Kidney (tissue), 14 donors: ENCODE results near the gene DSN1. TPM values are rescaled to one million over a fixed set of nuclear protein-coding genes. Genes with fewer than 3 reads are reported as not detected.

Source experiments
- DNase-seq, 5 donors: peaks; one replicate each; pipeline ENCODE4 v3.0.0-alpha.2; 2013 to 2020
- FAIRE-seq: peaks from 2 replicates; lab custom pipeline; 2012; peaks lifted over from hg19 to GRCh38; lab: Jason Lieb, UNC
- H3K27ac ChIP-seq, 2 donors: one replicate each; pipeline ENCODE4 v1.7.0; 2013; ENCODE audit warnings: low read depth in 2 of 2, low read length in 2 of 2, inconsistent platforms in 1 of 2
- H3K27me3 ChIP-seq: one replicate; pipeline ENCODE4 v1.7.1; 2013; ENCODE audit warnings: low read length, inconsistent platforms; ENCODE audit not compliant: control insufficient read depth, insufficient read depth
- H3K36me3 ChIP-seq, 3 donors: one replicate each; pipeline versions ENCODE4 v1.7.0 to v1.7.1; 2013; ENCODE audit warnings: low read length in 3 of 3, control low read depth in 1 of 3, inconsistent platforms in 1 of 3; ENCODE audit not compliant: insufficient read depth in 3 of 3, control insufficient read depth in 2 of 3
- H3K4me1 ChIP-seq, 3 donors: one replicate each; pipeline versions ENCODE4 v1.7.0 to v1.7.1; 2013; ENCODE audit warnings: low read length in 3 of 3, inconsistent platforms in 1 of 3, low read depth in 1 of 3; ENCODE audit not compliant: control insufficient read depth in 2 of 3, insufficient read depth in 2 of 3
- H3K4me3 ChIP-seq, 3 donors: one replicate each; pipeline versions ENCODE4 v1.7.0 to v1.8.1; 2013; ENCODE audit warnings: low read length in 3 of 3, control low read depth in 1 of 3, inconsistent platforms in 1 of 3
- H3K9ac ChIP-seq, 3 donors: one replicate each; pipeline versions ENCODE4 v1.7.0 to v1.7.1; 2013; ENCODE audit warnings: low read length in 3 of 3, control low read depth in 1 of 3, inconsistent platforms in 1 of 3
- H3K9me3 ChIP-seq, 3 donors: one replicate each; pipeline versions ENCODE4 v1.7.0 to v1.7.1; 2013; ENCODE audit warnings: low read length in 3 of 3, control low read depth in 1 of 3, inconsistent platforms in 1 of 3; ENCODE audit not compliant: control insufficient read depth in 2 of 3, insufficient read depth in 1 of 3
- intact Hi-C: fragments of 100-400 bp; cut with DNase I; formaldehyde crosslinking; loops from one replicate; pipeline ENCODE4 v1.11.1; 2022
- polyA plus RNA-seq: library from polyadenylated mRNA; stranded (reverse); fragments of 350-450 nt; fragmentation: Illumina TruSeq; extraction: RNeasy Lipid Tissue Mini Kit (QIAGEN cat#74804); gene quantifications from one replicate; pipeline ENCODE4 v1.2.3, GENCODE V29; 2014; ENCODE audit warnings: low read depth, low replicate concordance; ENCODE audit not compliant: insufficient read depth
- total RNA-seq: library from RNA; stranded (reverse); fragmentation: NEBNext Ultra II Directional; extraction: Animal tissue kit (Norgen Biotek cat#: 25700); gene quantifications from one replicate; pipeline ENCODE4 v1.2.1, GENCODE V29; 2021
- TF ChIP-seq, protein P1 (sequence below): IDR thresholded peaks from 3 replicates; pipeline ENCODE4 v1.5.1; 2012; ENCODE audit warnings: mild to moderate bottlenecking, moderate library complexity, borderline replicate concordance; ENCODE audit not compliant: insufficient read depth; ENCODE audit errors: extremely low read depth
- donor health status: control.
- donor health status: control.
- donor health status: control.
- donor health status: control.
- donor health status: control.
- donor health status: DM: yes; HTN: yes; CAD: no.
- donor health status: Normal renal cell carcinoma (clear cell type).

The DSN1 gene
- total and polyA plus RNA-seq, 2 donors from 2014 or later: 6.0 to 8.3 TPM

DNA sequence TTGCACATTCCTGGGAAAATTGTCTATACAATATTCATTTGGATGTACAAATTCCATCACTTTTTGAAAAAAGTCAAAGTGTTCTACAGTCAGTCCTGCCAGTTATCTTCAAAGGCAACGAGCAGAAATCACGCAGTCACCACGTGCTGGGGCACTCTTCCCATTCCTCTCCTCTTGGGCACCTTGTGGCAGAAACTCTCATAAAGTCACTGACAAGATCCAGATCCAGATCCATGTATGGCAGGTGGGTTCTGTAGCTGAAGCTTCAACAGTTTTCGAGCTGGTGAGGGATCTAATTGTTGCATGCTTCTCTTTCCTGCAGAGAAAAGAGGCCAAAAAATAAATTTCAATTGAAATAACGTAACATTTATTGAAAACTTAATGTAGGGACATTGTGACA lies 21.0 kb downstream of the DSN1 start:
- FAIRE-seq (no peak), DNase-seq (no peak)
- peaks cover 0 to 7% (median 4%) of the 10 kb centered on the region in 3 donors for H3K36me3 ChIP-seq
- H3K9ac ChIP-seq: no peak overlapping the region
- H3K9me3 ChIP-seq: no peaks in the 10 kb centered on the region
- H3K4me1 ChIP-seq: peaks cover 0 to 2% (median 0%) of the 10 kb centered on the region in 3 donors
- no peaks in the 10 kb centered on the region for H3K27me3 ChIP-seq
- no peak overlapping the region for H3K27ac ChIP-seq
- intact Hi-C loops: no loop called here
- TF ChIP-seq, protein P1, sequence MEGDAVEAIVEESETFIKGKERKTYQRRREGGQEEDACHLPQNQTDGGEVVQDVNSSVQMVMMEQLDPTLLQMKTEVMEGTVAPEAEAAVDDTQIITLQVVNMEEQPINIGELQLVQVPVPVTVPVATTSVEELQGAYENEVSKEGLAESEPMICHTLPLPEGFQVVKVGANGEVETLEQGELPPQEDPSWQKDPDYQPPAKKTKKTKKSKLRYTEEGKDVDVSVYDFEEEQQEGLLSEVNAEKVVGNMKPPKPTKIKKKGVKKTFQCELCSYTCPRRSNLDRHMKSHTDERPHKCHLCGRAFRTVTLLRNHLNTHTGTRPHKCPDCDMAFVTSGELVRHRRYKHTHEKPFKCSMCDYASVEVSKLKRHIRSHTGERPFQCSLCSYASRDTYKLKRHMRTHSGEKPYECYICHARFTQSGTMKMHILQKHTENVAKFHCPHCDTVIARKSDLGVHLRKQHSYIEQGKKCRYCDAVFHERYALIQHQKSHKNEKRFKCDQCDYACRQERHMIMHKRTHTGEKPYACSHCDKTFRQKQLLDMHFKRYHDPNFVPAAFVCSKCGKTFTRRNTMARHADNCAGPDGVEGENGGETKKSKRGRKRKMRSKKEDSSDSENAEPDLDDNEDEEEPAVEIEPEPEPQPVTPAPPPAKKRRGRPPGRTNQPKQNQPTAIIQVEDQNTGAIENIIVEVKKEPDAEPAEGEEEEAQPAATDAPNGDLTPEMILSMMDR: no peak
- no peak overlapping the region for H3K4me3 ChIP-seq

DNA sequence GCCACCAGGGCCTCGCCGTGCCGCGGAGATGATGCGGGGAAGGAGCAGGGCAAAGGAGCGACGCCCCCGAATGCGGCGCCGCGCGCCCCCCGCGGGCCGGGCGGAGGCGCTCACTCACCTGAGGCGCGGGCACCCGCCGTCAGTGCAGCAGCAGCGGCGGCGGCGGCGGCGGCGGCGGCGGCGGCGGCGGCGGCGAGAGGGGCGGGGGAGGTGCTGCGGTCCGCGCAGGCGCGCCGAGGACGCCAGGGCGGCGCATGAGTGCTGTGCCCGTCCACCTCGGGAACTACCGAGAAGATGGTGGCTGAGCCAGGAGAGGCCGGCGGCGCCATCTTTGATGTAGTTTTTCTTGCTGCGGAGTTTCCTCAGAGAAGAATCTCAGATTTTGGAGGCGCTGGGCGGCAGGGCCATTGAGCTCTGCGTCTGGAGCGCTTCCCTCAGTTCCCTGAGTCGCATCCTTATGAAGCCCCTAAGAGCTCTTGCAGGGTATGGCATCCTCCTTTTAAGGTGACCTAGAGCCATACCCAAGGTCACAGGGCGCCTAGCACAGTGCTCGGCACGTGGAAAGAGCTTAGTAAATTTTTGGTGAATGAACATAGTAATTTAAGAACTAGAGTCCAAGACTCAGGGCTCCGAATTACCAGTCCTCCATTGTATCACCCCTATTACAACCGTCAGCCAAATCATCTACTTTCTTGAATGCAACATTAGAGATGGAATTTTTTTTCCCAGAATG lies 27.5 kb downstream of the DSN1 start, which contains the start of gene NDRG3:
Gene NDRG3 (minus strand): TSS at position 164 of the 733 bp plus-strand sequence. CDS start 24,355 bp downstream, outside the sequence.
- H3K9me3 ChIP-seq: no peaks in the 10 kb centered on the region
- H3K4me1 ChIP-seq: peaks cover 0 to 8% (median 3%) of the 10 kb centered on the region in 3 donors
- TF ChIP-seq, protein P1: peak; percentile 7
- peak within 1 kb of the TSS; percentile 41 to 81 for H3K27ac ChIP-seq
- H3K27me3 ChIP-seq: no peaks in the 10 kb centered on the region
- FAIRE-seq: no peak
- intact Hi-C loops: no loop called here
- peak within 1 kb of the TSS; percentile 70 to 90 (median 82) for H3K9ac ChIP-seq
- H3K4me3 ChIP-seq: peak within 1 kb of the TSS; percentile 78 to 89 (median 89)
- peak; percentile 95 to 97 (median 97) for DNase-seq
- no peaks in the 10 kb centered on the region for H3K36me3 ChIP-seq

GRCh38 chr20:36745234-36745926 lies 28.2 kb downstream of the DSN1 start:
- Histone ChIP-seq H3K27me3 (no peaks in the 10 kb centered on the region), H3K36me3 (no peaks in the 10 kb centered on the region), H3K9ac (peak overlapping the region in 2 of 3 donors; percentile 77 to 82), H3K4me1 (peaks cover 0 to 8% (median 3%) of the 10 kb centered on the region in 3 donors), H3K4me3 (peak overlapping the region; percentile 12 to 89 (median 86)), H3K9me3 (no peaks in the 10 kb centered on the region), H3K27ac (no peak overlapping the region)
- TF ChIP-seq, protein P1: no peak
- FAIRE-seq (no peak), DNase-seq (peak in 3 of 5 donors; percentile 36 to 83 (median 44))
- intact Hi-C loops: no loop called here
